HG02885 (cell line): Measurements from ENCODE around the gene ZBTB40.
A peak's percentile ranks its signal among the peaks of the same experiment; 100 is the strongest.

Experiments
- ATAC-seq: cut with Tn5 transposase; IDR thresholded peaks from one replicate; pipeline ENCODE4 v1.9.1; 2021; ENCODE audit warnings: mild to moderate bottlenecking; ENCODE audit not compliant: unreplicated experiment, poor library complexity

The ZBTB40 gene

DNA sequence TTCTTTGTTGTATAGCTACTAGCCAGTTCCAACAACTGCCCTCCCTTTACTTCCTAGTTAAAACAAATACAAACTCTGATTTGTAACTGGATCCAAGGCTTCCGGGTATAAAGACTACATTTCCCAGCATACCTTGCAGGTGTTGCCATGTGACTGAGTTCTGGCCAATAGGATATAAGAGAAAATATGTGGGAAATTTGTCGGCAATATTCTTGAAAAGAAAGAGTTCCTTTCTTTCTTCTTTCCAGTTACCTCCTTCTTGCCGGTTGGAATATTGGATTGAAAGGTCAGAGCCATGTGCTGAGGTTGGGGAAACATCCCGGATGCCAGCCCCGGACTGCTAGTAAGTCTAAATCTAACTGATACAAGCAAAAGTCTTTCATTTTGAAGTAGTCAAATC lies 23.0 kb upstream of the ZBTB40 start:
- no peak for ATAC-seq

- ATAC-seq: no peak
Observed at GRCh38 chr1:22431965-22432364, 19.7 kb upstream of the ZBTB40 start.

DNA sequence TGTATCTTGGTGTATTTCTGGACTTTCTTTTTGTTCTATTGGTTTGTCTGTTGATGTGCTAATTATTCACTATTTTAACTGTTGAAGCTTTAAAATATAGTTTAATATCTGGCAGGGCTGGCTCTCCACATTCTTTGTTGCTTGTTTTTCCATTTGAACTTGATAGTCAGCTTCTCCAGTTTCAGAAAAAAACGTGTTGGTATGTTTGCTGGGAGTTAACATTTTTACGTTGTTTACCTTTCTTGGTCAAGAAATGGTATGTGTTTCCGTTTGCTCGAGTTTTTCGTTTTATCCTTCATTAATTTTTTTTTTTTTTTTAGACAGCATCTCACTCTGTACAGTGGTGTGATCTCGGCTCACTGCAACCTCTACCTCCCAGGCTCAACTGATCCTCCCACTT lies 16.9 kb upstream of the ZBTB40 start:
- no peak for ATAC-seq

DNA sequence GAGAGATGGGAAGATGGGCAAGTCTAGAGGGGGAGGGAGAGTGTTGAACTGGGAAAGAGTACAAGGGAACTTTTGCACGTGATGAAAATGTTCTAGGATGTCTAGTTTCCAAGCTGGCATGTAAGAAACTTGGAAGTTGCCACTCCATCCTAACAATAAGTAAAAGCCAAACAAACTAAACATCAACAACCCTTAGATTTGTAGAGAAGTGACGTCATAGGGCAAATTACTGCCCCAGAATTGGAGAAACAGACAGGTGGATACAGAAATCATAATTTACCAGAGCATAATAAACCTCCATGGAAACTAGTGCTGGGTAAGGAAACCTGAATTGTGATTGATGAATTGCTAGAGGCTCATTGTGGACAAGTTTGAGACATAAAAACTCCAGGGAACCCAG lies 14.7 kb upstream of the ZBTB40 start:
- ATAC-seq: no peak

- ATAC-seq: no peak
Observed at GRCh38 chr1:22437573-22437972, 14.1 kb upstream of the ZBTB40 start.

DNA sequence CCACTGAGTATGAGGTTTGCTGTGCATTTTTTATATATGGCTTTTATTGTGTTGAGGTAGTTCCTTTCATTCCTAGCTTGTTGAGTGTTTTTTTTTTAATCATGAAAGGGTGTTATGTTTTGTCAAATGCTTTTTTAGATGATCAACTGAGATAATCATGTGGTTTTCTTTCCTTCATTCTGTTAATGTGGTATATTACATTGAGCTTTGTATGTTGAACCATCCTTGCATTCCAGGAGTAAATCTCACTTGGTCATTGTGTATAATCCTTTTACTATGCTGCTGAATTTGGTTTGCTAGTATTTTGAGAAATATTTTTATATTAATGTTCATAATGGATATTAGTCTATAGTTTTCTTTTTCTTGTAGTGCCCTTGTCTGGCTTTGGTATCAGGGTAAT lies 11.1 kb upstream of the ZBTB40 start:
- ATAC-seq: no peak

DNA sequence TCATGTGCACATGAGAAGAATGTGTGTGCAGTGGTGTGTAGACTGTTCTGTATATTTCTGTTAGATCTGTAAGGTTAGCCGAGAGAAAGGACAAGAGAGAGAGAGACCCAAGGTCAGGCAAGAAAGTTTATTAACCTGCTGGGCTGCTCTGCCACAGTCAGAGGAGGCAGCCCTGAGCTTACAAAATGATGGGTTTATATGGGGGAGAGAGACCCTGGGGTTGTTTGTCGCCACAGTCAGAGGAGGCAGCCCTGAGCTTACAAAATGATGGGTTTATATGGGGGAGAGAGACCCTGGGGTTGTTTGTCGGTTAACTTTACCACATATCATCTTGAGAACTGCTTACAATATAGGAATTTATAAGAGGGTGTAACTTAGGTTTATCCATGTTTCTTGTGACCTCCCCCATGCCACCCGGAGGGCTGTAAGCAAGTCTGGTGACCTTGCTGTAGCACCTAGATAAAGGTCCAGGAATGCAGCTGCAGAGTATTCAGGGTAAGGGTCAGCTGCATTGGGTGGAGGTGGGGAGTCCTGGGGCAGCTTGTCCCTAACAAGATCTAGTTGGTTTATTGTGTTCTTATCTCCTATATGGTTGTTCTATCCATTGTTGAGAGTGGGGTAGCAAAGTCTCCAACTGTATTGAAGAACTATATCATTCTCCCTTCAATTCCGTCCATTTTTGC lies 9.3 kb upstream of the ZBTB40 start:
- ATAC-seq: no peak

DNA sequence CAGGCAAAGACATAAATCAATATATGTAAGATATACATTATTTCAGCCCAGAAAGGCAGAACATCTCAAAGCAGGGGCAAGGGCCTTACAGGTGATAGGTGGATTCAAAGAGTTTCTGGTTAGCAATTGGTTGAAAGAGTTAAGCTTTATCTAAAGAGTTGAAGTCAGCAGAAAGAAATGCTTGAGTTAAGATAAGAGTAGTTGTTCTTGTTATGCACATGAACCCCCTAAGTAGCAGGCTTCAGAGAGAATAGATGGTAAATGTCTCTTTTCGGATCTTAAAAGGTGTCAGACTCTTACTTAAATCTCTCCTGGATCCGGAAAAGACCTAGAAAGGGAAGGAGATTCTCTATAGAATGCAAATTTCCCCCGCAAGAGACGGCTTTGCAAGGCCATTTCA lies 8.3 kb upstream of the ZBTB40 start:
- ATAC-seq: no peak

- ATAC-seq: no peak
Observed at GRCh38 chr1:22444856-22445255, 6.8 kb upstream of the ZBTB40 start.

- ATAC-seq: no peak
Observed at GRCh38 chr1:22447621-22448111, 4.0 kb upstream of the ZBTB40 start.

DNA sequence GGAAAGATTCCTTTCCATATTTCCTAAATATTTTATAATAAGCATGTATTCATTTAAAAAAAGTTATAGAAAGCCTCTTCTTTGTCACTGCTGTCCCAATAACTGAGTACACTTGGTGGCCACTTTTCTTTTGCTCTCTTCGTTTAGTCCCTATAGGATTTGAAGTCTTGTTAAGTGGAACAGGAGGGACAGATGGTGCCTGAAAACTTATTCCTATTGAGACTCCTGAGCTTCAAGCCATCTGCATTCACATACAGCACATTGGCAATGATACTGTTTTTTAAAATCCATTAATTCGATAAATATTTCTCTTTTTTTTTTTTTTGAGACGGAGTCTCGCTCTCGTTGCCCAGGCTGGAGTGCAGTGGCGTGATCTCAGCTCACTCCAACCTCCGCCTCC lies 2.0 kb upstream of the ZBTB40 start:
- no peak for ATAC-seq

- no peak for ATAC-seq
Observed at GRCh38 chr1:22450351-22451021, 1.2 kb upstream of the ZBTB40 start.

- peak; percentile 24 for ATAC-seq
Observed at GRCh38 chr1:22452481-22452957, 868 bp downstream of the ZBTB40 start.

- ATAC-seq: no peak
Observed at GRCh38 chr1:22453181-22453580, 1.5 kb downstream of the ZBTB40 start.

- no peak for ATAC-seq
Observed at GRCh38 chr1:22454476-22455056, 2.9 kb downstream of the ZBTB40 start.

DNA sequence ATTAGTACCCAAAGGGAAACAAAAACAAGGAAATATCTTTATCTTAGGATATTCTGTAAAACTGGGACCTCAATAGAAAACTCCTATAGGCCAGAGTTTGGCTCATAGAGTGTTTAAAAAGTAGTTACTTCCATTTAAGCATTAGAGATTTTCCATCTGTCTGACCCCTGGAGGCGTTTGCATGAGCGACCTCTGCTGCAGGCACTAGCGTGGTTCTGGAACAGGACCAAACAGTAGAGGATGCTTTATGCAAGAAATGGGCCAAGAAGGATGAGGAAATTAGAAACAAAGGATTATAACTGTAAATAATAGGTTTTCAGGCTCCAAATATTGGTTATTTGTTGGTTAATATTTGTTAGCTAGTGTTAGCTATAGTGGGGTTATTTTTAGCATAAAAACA lies 5.7 kb downstream of the ZBTB40 start:
- no peak for ATAC-seq

DNA sequence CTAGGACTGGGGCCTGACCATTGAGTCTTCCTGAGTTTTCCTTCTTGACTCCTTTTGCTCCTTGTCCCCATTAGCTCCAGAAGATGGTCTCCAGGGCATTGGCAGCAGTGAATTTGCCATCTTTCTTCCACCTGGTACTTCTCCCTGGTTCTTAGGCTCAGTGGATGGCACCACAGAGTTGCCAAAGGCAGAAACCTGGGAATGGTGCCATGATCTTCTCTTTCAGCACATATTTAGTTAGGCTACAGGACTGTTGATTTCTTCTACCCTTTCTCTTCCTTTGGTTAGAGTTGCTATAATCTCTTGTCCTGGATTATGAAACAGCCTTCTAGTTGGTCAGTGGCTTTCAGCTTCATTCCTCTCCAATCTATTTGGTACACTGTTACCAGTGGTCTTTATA lies 6.2 kb downstream of the ZBTB40 start:
- ATAC-seq: no peak

DNA sequence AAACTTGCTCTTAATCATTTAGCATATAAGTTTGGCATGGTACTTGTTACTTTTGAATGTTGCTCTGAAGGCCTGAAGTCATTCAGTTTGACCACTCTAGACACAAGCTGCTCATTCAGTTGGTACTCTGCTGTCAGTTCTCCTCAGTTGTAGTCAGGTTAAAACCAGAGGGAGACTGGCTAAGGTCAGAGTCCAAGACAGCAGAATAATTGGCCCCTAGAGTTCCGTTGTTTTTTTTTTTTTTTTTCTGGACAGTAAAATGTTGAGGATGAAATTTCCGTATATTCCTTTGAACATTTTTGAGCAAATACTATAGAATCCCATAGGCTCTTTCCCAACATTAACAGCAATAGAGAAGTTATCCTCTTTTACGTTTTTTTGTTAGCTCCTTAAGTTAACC lies 9.4 kb downstream of the ZBTB40 start:
- ATAC-seq: no peak

DNA sequence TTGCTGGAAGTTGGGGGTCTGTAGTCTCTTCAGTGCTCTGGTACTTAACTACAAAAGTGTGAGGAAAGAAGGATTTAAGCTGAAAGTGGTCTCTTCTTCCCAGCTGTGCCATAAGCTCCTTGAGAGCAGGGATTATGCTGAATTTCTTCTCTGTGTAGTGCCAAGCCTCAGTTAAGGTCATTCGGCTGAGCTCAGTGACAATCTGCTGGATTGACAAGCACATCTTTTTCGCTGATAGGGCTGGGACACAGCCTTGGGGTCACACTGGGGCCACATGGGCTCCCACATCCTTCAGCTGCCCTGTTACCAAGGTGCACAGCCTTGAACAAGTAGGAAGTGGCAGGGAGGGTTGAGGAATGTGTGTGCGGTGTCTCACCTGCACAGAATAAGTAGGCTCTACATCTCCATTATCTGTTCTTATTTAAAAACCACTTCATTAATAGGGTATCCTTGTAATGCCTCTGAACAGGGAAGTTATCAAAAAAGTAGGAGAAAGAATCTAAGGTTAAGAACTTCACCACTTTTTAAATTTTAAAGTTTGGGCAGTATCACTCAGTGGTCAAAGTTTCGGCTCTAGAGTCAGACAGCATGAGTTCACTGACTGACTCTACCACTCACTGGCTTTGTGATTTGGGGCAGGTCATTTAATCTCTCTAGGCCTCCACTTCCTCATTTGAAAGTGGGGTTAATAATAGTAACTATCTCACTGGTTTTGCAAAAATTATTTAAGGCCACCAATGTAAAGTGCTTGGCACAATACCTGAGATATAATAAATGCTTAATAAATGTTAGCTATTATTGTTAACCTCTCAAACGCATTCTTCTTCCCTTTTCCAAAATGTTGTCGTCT lies 10.3 kb downstream of the ZBTB40 start:
- no peak for ATAC-seq

DNA sequence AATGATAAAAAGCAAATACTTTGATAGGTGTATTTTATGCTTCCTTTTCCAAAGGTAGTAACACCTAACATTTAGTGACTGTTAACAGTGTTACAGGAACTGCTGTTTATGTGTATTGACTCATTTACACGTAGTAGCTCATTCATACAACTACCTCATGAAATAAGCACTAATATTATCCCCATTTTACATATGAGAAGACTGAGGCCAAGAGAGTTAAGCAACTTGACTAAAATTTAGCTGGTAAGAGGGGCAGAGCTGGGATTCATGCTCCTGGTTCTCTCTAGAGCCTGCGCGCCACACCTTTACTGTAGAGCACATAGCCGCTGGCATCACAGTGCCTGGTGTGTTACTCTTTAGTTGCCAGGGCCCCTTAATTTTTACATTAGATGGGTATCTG lies 11.3 kb downstream of the ZBTB40 start:
- no peak for ATAC-seq
